Osteocyte (in vitro differentiated cells): ENCODE measurements around the gene ASMTL. TPM values are rescaled to one million over a fixed set of nuclear protein-coding genes. Genes with fewer than 3 reads are reported as not detected.
"Not testable (repeated sequence)": the region's sequence is repeated elsewhere in the genome, so short reads cannot be mapped to it uniquely, and the experiment has no call there.

Experiments used
- DNase-seq: peaks from one replicate; pipeline ENCODE4 v3.0.0; 2021; ENCODE audit warnings: mixed read lengths; ENCODE audit not compliant: unreplicated experiment; ENCODE audit errors: extremely low spot score
- H3K27ac Mint-ChIP-seq: one replicate; pipeline ENCODE4 v1.8.0; 2021; ENCODE audit warnings: mild to moderate bottlenecking, mixed read lengths; ENCODE audit not compliant: unreplicated experiment
- H3K27me3 Mint-ChIP-seq: one replicate; pipeline ENCODE4 v1.8.0; 2021; ENCODE audit warnings: mixed read lengths; ENCODE audit not compliant: unreplicated experiment
- H3K36me3 Mint-ChIP-seq: one replicate; pipeline ENCODE4 v1.8.0; 2021; ENCODE audit warnings: mixed read lengths; ENCODE audit not compliant: unreplicated experiment
- H3K4me1 Mint-ChIP-seq: one replicate; pipeline ENCODE4 v1.8.0; 2021; ENCODE audit warnings: mixed read lengths; ENCODE audit not compliant: unreplicated experiment
- H3K4me3 Mint-ChIP-seq: one replicate; pipeline ENCODE4 v1.8.0; 2021; ENCODE audit warnings: mild to moderate bottlenecking, moderate library complexity, mixed read lengths; ENCODE audit not compliant: unreplicated experiment
- H3K9me3 Mint-ChIP-seq: one replicate; pipeline ENCODE4 v1.8.0; 2021; ENCODE audit warnings: mixed read lengths; ENCODE audit not compliant: unreplicated experiment
- total RNA-seq: library from RNA; stranded (reverse); gene quantifications from 2 replicates; pipeline ENCODE4 v1.2.1, GENCODE V29; 2021
- TF ChIP-seq, protein P1 (sequence below): fragments of 200-600 bp; sonication (generic); IDR thresholded peaks from 2 replicates; pipeline ENCODE4 v1.5.0; 2021; ENCODE audit warnings: antibody characterized with exemption, mild to moderate bottlenecking, moderate library complexity

The ASMTL gene
- total RNA-seq, 1 donor from 2014 or later = 33.3 TPM

DNA sequence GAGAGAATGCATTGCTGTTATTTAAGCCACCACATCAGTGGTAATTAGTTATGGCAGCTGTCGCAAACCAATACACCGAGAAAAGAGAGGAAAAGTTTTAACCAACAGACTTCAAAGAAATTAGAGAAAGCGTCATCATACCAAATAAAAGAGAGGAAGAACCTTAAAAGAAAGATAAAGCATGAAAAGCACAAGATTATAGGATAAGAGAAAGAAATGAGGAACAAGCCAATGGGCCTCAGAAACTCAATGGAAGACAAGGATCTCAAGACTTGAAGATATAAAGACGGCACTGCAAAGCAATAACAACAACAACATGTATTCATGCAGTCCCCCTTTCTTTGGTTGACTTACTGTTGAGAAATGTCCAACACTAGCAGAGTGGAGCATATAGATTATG lies 22.8 kb upstream of the ASMTL start:
- no peak for DNase-seq
- Mint-ChIP-seq H3K4me3 (no peak overlapping the region), H3K9me3 (peaks cover 17% of the 10 kb centered on the region), H3K4me1 (no peaks in the 10 kb centered on the region), H3K36me3 (no peaks in the 10 kb centered on the region), H3K27me3 (no peaks in the 10 kb centered on the region), H3K27ac (no peak overlapping the region)
- TF ChIP-seq, protein P1, sequence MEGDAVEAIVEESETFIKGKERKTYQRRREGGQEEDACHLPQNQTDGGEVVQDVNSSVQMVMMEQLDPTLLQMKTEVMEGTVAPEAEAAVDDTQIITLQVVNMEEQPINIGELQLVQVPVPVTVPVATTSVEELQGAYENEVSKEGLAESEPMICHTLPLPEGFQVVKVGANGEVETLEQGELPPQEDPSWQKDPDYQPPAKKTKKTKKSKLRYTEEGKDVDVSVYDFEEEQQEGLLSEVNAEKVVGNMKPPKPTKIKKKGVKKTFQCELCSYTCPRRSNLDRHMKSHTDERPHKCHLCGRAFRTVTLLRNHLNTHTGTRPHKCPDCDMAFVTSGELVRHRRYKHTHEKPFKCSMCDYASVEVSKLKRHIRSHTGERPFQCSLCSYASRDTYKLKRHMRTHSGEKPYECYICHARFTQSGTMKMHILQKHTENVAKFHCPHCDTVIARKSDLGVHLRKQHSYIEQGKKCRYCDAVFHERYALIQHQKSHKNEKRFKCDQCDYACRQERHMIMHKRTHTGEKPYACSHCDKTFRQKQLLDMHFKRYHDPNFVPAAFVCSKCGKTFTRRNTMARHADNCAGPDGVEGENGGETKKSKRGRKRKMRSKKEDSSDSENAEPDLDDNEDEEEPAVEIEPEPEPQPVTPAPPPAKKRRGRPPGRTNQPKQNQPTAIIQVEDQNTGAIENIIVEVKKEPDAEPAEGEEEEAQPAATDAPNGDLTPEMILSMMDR = no peak

DNA sequence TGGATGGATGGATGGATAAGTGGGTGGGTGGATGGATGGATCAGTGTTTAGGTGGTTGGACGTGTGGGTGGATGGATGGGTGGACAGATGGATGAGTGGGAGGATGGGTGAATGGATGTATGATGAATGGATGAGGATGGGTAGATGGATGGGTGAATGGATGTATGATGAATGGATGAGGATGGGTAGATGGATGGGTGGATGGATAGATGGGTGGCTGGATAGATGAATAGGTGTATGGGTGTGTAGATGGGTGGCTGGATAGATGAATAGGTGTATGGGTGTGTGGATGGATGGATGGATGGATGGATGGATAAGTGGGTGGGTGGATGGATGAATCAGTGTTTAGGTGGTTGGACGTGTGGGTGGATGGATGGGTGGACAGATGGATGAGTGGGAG lies 21.9 kb upstream of the ASMTL start:
- not testable (repeated sequence) for H3K27ac Mint-ChIP-seq, H3K4me3 Mint-ChIP-seq, H3K27me3 Mint-ChIP-seq, DNase-seq, H3K4me1 Mint-ChIP-seq, H3K36me3 Mint-ChIP-seq
- peaks cover 16% of the 10 kb centered on the region for H3K9me3 Mint-ChIP-seq

DNA sequence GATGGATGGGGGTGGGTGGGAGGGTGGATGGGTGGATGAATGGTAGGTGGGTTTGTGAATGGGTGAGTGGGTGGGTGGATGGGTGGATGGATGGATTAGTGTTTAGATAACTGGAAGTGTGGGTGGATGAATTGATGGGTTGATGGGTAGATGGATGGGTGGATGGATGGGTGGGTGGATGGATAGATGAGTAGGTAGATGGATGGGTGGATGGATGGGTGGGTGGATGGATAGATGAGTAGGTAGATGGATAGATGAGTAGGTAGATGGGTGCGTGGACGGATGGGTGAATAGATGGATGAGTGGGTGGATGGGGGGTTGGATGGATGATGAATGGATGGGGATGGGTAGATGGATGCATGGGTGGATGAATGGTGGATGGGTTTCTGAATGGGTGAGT lies 20.3 kb upstream of the ASMTL start:
- Mint-ChIP-seq H3K4me1 (peaks cover 8% of the 10 kb centered on the region), H3K36me3 (no peaks in the 10 kb centered on the region), H3K27me3 (no peaks in the 10 kb centered on the region), H3K27ac (no peak overlapping the region), H3K9me3 (peaks cover 7% of the 10 kb centered on the region), H3K4me3 (no peak overlapping the region)
- peak; percentile 46 for DNase-seq
- TF ChIP-seq, protein P1 = no peak

DNA sequence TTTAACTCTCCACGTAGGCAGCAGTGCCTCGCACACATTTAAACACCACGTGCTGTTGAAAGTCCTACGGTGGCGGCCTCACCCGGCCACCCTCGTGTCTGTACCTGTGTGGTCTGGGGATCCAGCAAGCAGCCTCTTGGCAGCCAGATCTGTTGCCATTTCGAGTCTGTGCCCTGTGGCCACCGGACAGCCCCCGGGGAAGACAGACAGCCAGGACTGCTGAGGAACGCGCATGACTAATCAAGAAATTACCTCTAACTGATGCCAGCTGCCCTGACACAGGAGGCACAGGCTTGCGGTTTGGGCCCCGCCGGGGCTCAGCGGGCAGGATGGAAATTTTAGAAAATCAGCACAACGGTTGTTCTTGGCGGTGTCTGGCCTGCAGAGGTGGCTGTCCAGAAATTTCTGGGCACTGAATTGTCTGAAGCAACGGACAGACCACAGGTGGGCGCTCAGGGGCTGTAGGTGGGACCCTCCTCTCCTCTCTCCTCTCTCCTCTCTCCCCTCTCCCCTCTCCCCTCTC lies 15.6 kb upstream of the ASMTL start:
- H3K27me3 Mint-ChIP-seq = no peaks in the 10 kb centered on the region
- H3K4me1 Mint-ChIP-seq = peaks cover 14% of the 10 kb centered on the region
- peak overlapping the region; percentile 70 for H3K27ac Mint-ChIP-seq
- no peaks in the 10 kb centered on the region for H3K9me3 Mint-ChIP-seq
- TF ChIP-seq, protein P1 = peak; percentile 37
- no peaks in the 10 kb centered on the region for H3K36me3 Mint-ChIP-seq
- peak; percentile 90 for DNase-seq
- H3K4me3 Mint-ChIP-seq = no peak overlapping the region

DNA sequence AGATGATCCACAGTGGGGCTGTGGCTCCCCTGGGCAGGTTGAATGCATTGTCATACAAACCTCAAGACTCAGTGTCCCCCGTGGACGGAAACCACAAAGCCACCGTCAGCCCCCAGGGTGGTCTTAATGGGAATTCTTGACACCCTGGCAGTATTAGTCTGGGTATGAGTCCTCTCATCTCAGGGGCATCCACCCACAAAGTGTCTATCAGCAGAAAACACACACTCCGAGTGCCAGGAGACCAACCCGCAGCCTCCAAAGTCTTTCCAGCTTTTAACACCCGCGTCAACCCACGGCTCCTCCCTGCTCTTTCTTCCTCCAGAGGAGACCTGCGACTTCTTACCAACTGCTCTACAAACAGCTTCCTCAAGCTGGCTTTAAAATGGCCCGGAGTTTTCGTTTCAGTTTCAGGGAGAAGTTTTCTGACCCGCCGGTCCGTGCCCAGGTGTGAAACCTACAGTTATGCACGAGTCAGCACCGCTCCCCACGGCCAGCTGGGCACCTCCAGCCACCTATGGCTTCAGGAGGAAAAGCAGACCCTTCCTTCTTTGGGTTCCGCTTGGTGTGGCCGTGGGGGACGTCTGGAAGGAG lies 14.4 kb upstream of the ASMTL start:
- H3K36me3 Mint-ChIP-seq = no peaks in the 10 kb centered on the region
- peaks cover 24% of the 10 kb centered on the region for H3K4me1 Mint-ChIP-seq
- H3K9me3 Mint-ChIP-seq = no peaks in the 10 kb centered on the region
- no peaks in the 10 kb centered on the region for H3K27me3 Mint-ChIP-seq
- no peak overlapping the region for H3K27ac Mint-ChIP-seq
- peak; percentile 72 for DNase-seq
- H3K4me3 Mint-ChIP-seq = no peak overlapping the region
- TF ChIP-seq, protein P1 = no peak
